Mucosa of descending colon (tissue), 3 donors: ENCODE data around the gene CYP4F12. TPM values are rescaled to one million over a fixed set of nuclear protein-coding genes. Genes with fewer than 3 reads are reported as not detected.

Experiments
- ATAC-seq: fragments of 200-7000 bp; cut with Tn5 transposase; one replicate; pipeline ENCODE4 v1.9.1; 2020; ENCODE audit warnings: mild to moderate bottlenecking, moderate library complexity
- DNase-seq, 3 donors: peaks; one replicate each; pipeline ENCODE4 v3.0.0-alpha.2; 2020
- H3K36me3 ChIP-seq: fragments of 200-600 bp; one replicate; pipeline ENCODE4 v1.8.0; 2021; ENCODE audit warnings: low read depth, mild to moderate bottlenecking
- H3K4me1 ChIP-seq: fragments of 200-600 bp; one replicate; pipeline ENCODE4 v1.8.0; 2021; ENCODE audit warnings: low read depth, mild to moderate bottlenecking
- H3K4me3 ChIP-seq: fragments of 200-600 bp; one replicate; pipeline ENCODE4 v1.8.0; 2021; ENCODE audit warnings: mild to moderate bottlenecking
- H3K9me3 ChIP-seq: fragments of 200-600 bp; one replicate; pipeline ENCODE4 v1.8.0; 2021; ENCODE audit warnings: mild to moderate bottlenecking
- intact Hi-C, 2 donors: fragments of 100-400 bp; cut with DNase I in 1 of 2; cut with micrococcal nuclease in 1 of 2; formaldehyde crosslinking; loops; one replicate each; pipeline versions ENCODE4 v1.11.0 to v1.11.1; 2022; cut with DNase I, micrococcal nuclease
- total RNA-seq, 3 donors: library from RNA; stranded (reverse); fragmentation: NEBNext Ultra II Directional in 2 of 3; extraction: Animal tissue kit (Norgen Biotek cat#: 25700) in 2 of 3; gene quantifications; one replicate each; pipeline versions ENCODE4 v1.2.1 to v1.2.4, GENCODE V29; 2021 to 2023
- TF ChIP-seq, protein P1 (sequence below): fragments of 200-600 bp; IDR thresholded peaks from one replicate; pipeline ENCODE4 v1.8.0; 2022; ENCODE audit warnings: antibody characterized with exemption, mild to moderate bottlenecking
- donor health status: DM: no; HTN: no; CAD: no; lungs with moderate emphysema.
- donor health status: DM: no; HTN: no; CAD: no.
- donor health status: DM: no; HTN: yes; CAD: no.

CYP4F12 gene
- total RNA-seq, 3 donors from 2014 or later = 62.8 to 179 (median 70.5) TPM

GRCh38 chr19:15652559-15653278 lies 20.2 kb upstream of the CYP4F12 start:
- intact Hi-C loops = no loop called here
- DNase-seq (no peak), ATAC-seq (no peak)
- H3K4me3 ChIP-seq = no peak overlapping the region
- no peaks in the 10 kb centered on the region for H3K36me3 ChIP-seq
- TF ChIP-seq, protein P1, sequence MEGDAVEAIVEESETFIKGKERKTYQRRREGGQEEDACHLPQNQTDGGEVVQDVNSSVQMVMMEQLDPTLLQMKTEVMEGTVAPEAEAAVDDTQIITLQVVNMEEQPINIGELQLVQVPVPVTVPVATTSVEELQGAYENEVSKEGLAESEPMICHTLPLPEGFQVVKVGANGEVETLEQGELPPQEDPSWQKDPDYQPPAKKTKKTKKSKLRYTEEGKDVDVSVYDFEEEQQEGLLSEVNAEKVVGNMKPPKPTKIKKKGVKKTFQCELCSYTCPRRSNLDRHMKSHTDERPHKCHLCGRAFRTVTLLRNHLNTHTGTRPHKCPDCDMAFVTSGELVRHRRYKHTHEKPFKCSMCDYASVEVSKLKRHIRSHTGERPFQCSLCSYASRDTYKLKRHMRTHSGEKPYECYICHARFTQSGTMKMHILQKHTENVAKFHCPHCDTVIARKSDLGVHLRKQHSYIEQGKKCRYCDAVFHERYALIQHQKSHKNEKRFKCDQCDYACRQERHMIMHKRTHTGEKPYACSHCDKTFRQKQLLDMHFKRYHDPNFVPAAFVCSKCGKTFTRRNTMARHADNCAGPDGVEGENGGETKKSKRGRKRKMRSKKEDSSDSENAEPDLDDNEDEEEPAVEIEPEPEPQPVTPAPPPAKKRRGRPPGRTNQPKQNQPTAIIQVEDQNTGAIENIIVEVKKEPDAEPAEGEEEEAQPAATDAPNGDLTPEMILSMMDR = no peak
- no peaks in the 10 kb centered on the region for H3K9me3 ChIP-seq
- H3K4me1 ChIP-seq = no peaks in the 10 kb centered on the region

DNA sequence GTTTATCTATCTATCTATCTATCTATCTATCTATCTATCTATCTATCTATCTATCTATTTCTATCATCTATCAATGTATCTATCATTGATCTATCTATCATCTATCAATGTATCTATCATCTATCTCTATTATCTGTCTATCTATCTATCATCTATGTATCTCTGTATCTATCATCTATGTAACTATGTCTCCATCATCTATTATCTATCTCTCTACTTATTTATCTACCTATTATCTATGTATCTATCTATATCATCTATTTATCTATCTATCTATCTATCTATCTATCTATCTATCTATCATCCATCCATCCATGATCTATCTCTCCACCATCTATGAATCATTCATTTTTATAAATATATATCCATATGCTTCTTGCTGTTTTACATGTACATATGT lies 16.4 kb upstream of the CYP4F12 start:
- TF ChIP-seq, protein P1 = no peak
- intact Hi-C loops = no loop called here

DNA sequence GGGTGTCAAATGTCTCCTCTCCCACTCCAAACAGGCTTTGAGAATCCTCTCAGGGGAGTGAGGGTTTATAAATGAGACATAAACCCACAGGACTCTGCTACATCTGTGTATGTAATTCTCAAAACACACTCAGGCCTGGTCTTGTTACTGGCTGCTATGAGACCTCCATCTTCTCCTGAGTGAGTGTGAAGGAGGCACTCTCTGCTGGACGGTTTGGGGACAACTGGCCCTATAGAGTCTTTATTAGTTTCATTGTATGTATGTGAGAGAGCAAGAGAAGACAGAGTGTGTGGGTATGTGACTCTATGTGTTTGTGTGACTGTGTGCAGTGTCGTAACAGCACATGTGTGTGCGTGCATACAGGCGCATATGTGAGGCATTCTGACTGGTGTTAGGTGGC lies 9.6 kb upstream of the CYP4F12 start:
- intact Hi-C loops = no loop called here
- Histone ChIP-seq H3K9me3 (no peaks in the 10 kb centered on the region), H3K4me3 (no peak overlapping the region), H3K4me1 (peaks cover 3% of the 10 kb centered on the region), H3K36me3 (no peaks in the 10 kb centered on the region)
- TF ChIP-seq, protein P1 = no peak
- DNase-seq (no peak), ATAC-seq (no peak)

More for the DNA sequence above, 16.4 kb upstream of the CYP4F12 start:
- H3K4me1 ChIP-seq = no peaks in the 10 kb centered on the region
- DNase-seq (no peak), ATAC-seq (no peak)
- H3K36me3 ChIP-seq = no peaks in the 10 kb centered on the region
- H3K4me3 ChIP-seq = no peak overlapping the region
- H3K9me3 ChIP-seq = no peaks in the 10 kb centered on the region

- Histone ChIP-seq H3K4me3 (no peak overlapping the region), H3K9me3 (no peaks in the 10 kb centered on the region), H3K4me1 (peaks cover 3% of the 10 kb centered on the region), H3K36me3 (no peaks in the 10 kb centered on the region)
- intact Hi-C loops = no loop called here
- ATAC-seq = no peak
- TF ChIP-seq, protein P1 = no peak
- no peak for DNase-seq
Observed at GRCh38 chr19:15666186-15666585, 6.7 kb upstream of the CYP4F12 start.

DNA sequence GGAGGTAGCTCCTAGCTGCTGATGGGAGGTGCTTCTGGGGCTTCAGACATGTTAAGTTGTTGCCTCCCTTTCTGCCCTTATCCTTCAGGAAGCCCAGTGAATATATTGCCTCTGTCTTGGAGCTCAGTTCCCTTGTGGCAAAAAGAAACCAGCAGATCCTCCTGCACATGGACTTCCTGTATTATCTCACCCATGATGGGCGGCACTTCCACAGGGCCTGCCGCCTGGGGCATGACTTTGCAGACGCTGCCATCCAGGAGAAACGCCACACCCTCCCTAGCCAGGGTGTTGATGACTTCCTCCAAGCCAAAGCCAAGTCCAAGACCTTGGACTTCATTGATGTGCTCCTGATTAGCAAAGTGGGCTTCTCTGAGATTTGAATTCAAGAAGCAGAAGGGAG lies 6.0 kb upstream of the CYP4F12 start:
- Histone ChIP-seq H3K4me3 (no peak overlapping the region), H3K9me3 (no peaks in the 10 kb centered on the region), H3K4me1 (peaks cover 3% of the 10 kb centered on the region), H3K36me3 (no peaks in the 10 kb centered on the region)
- ATAC-seq = peak; percentile 93
- TF ChIP-seq, protein P1 = no peak
- peak in 2 of 3 donors; percentile 55 to 76 for DNase-seq
- intact Hi-C loops = no loop called here

GRCh38 chr19:15669440-15669839 lies 3.4 kb upstream of the CYP4F12 start:
- intact Hi-C loops = no loop called here

More at GRCh38 chr19:15669440-15669839, 3.4 kb upstream of the CYP4F12 start:
- Histone ChIP-seq H3K4me1 (peaks cover 3% of the 10 kb centered on the region), H3K36me3 (no peaks in the 10 kb centered on the region), H3K4me3 (no peak overlapping the region), H3K9me3 (no peaks in the 10 kb centered on the region)
- DNase-seq (no peak), ATAC-seq (no peak)
- TF ChIP-seq, protein P1 = no peak
